GM19240 (cell line): ENCODE results near the gene TAF7.
"Not testable (repeated sequence)": the region's sequence is repeated elsewhere in the genome, so short reads cannot be mapped to it uniquely, and the experiment has no call there.

Experiments used
- DNase-seq: peaks from one replicate; pipeline ENCODE4 v3.0.0; 2011; ENCODE audit warnings: low spot score; ENCODE audit not compliant: insufficient read length

Gene TAF7

GRCh38 chr5:141320225-141321169 is at the start of gene TAF7:
TAF7 (minus strand) TSS chr5:141320784; CDS start chr5:141320044, 740 bp downstream.
- DNase-seq: peak; percentile 59

GRCh38 chr5:141366016-141366896 is 45.7 kb upstream of the TAF7 start:
- DNase-seq: no peak

GRCh38 chr5:141363952-141364660 is 43.5 kb upstream of the TAF7 start, which contains the start of gene PCDHGA5:
PCDHGA5 (plus strand) TSS chr5:141364162; CDS start chr5:141364331, 169 bp downstream.
- no peak for DNase-seq

GRCh38 chr5:141362719-141363118 is 42.1 kb upstream of the TAF7 start:
- no peak for DNase-seq

- no peak for DNase-seq
Measured at GRCh38 chr5:141360685-141361084, 40.1 kb upstream of the TAF7 start.

GRCh38 chr5:141359790-141360426 is 39.3 kb upstream of the TAF7 start, which contains the start of gene PCDHGB2:
PCDHGB2 (plus strand) TSS chr5:141359994; CDS start chr5:141360136, 142 bp downstream.
- peak; percentile 22 for DNase-seq

GRCh38 chr5:141356950-141357349 is 36.4 kb upstream of the TAF7 start:
- DNase-seq: no peak

- no peak for DNase-seq
Measured at GRCh38 chr5:141356133-141356532, 35.5 kb upstream of the TAF7 start.

GRCh38 chr5:141355641-141356040 is 35.1 kb upstream of the TAF7 start:
- DNase-seq: no peak

- DNase-seq: no peak
Measured at GRCh38 chr5:141354900-141355469, 34.4 kb upstream of the TAF7 start, which contains the start of gene PCDHGA4. PCDHGA4 (plus strand) TSS chr5:141355021; CDS start chr5:141355108, 87 bp downstream.

- no peak for DNase-seq
Measured at GRCh38 chr5:141351591-141351990, 31.0 kb upstream of the TAF7 start.

- DNase-seq: no peak
Measured at GRCh38 chr5:141349917-141350619, 29.5 kb upstream of the TAF7 start, which contains the start of gene PCDHGB1. PCDHGB1 (plus strand) TSS chr5:141350099; CDS start chr5:141350261, 162 bp downstream.

- DNase-seq: not testable (repeated sequence)
Measured at GRCh38 chr5:141346017-141346416, 25.4 kb upstream of the TAF7 start.

GRCh38 chr5:141345327-141345726 is 24.7 kb upstream of the TAF7 start:
- DNase-seq: no peak

- no peak for DNase-seq
Measured at GRCh38 chr5:141343953-141344463, 23.4 kb upstream of the TAF7 start.

- DNase-seq: no peak
Measured at GRCh38 chr5:141343242-141343952, 22.8 kb upstream of the TAF7 start, which contains the start of gene PCDHGA3. PCDHGA3 (plus strand) TSS chr5:141343829; CDS start chr5:141344034, 205 bp downstream.

GRCh38 chr5:141342773-141343172 is 22.2 kb upstream of the TAF7 start:
- DNase-seq: no peak

GRCh38 chr5:141340781-141341354 is 20.3 kb upstream of the TAF7 start:
- DNase-seq: not testable (repeated sequence)
